GM15510 (cell line): Measurements from ENCODE around the gene SLC17A4.

Experiments used
- POLR2A ChIP-seq: IDR thresholded peaks from 3 replicates; pipeline ENCODE4 v1.6.1; 2011; ENCODE audit warnings: borderline replicate concordance; ENCODE audit not compliant: insufficient read length; ENCODE audit errors: extremely low read depth

Gene SLC17A4

DNA sequence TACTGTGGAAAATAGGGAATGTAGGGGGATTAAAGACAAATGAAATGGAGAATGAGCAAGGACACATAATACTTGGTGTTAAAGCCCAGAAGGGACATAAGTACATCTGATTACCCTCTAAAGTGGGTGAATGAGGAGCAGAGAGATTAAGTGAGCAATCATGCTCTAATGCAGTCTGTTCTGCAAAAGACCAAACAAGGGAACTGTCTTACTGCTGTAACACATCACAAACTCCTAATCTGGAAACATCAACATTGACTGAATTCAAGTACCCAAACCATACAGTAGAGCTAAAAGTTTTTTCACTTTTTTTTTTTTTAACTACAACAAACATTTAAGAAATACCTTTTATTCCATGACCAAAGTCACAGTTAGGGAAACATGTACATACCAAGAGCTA, 19.3 kb upstream of the SLC17A4 start:
- TF ChIP-seq POLR2A: no peak

DNA sequence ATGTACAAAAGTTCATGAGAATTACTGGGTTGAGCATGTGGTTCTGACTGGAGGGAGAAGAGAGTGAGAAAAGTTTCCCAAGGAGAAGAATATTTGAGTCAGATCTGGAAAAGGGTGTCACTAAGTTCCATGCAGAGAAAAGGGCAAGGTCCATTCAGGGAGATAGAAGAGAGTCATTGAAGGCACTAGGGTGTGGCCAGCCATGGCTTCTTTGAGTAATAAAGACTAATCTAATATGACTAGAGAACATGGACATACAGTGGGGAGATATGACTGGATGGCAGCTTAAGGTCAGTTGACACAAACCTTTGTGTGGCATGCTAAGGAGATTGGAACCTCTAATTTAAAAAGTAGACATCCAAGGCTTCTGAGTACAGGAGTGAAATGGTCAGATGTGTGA, 10.7 kb upstream of the SLC17A4 start:
- no peak for TF ChIP-seq POLR2A

DNA sequence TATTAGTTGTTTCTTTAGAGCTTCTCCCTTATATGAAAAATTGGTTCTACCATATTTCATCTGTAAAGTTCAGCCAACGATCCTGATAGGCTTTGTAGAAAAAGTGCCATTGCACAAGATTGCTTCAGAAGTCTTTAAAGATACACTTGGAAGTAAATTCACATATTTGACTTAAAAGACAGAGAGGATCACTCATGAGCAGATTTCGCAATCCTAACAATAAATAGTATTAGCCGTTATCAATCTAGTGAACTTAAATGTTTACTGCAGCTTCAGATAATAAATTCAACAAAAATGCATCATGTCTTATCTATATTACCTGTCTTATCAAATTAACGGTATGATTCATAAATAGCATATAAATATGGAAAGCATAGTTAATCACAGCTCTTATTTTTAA, 8.7 kb upstream of the SLC17A4 start:
- TF ChIP-seq POLR2A: no peak

DNA sequence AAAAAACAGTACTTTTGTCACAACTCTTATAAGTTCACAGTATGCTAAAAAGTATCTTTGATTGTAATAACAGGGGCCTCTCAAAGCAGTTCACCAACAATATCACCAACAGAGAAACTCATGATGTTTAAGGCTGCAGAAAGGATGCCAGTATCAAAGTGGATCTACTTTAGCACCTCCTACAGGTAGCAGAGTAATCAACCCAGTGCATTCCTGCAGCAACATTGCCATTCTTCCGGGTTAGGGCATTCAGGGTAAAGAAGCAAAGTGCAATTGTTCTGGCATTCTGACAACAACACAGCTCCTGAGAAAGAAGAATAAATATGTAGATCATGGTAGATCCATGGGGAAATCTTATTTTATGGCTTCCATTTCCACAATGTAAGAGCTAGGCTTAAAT, 7.6 kb upstream of the SLC17A4 start:
- TF ChIP-seq POLR2A: no peak

DNA sequence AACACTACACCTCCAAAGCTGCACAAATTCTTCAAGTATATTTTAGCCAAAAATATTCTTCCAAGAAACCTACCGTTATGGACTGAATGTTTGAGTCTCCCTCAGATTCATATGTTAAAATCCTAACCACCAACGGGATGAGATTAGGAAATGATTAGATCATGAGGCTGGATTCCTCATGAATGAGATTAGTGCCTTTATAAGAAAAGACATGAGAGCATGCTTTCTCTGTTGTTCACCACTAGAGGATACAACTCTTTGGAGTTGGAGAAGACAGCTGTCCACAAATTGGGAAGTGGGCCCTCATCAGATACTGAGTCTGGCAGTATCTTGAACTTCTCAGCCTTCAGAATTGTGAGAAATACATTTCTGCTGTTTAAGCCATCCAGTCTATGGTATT, 7.1 kb upstream of the SLC17A4 start:
- TF ChIP-seq POLR2A: no peak

DNA sequence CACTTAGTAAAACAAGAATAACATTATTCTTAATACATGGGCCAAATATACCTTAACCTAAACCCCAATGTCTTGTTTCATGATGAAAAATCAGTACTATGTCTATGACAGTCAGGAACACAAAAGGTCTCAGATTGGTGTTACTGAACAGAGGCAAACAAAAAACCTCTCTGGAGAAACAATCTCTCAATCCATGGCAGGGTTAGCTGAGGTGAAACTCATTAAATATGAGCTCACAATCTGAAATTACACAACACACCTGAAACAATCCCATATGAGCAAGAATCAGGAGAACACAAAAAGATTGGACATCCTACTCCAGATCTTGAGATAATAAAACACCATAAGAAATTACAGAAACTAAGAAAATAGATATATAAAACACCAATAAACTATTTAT, 6.5 kb upstream of the SLC17A4 start:
- TF ChIP-seq POLR2A: no peak

DNA sequence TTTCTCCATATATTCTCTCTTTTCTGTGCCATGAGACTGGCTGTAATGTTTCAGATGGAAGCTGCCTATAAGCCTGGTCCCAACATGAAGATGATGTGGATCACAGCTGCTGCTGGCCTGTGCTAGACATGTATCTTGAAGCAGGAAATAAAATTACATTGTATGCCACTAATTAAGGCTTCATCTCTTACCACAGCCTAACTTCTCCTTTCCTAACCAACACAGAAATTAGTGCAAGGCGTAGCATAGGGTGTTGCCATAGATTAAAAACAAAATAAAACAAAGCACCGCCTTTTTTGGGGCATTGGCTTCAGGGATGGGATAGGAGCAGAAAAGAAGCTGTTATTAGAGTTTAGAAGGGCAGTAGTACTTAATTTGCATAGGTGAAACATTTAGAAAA, 4.7 kb upstream of the SLC17A4 start:
- TF ChIP-seq POLR2A: no peak

DNA sequence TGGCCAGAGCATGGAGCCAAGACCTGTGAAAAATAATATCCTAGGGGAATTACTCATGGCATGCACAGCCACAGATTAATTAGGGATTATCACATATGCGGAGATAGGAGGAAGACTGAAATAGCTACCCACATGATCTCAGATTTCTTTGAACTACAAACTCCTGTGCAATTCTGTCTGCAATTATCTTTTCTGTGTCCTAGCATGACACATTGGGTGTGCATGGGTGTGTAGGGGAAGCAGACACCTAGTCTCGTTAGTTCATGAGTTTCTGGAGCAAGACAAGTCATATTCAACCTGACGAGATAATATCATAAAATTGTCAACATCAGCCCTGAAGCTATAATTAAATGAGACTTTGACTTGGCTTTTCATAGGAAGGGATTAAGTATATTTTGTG, 3.6 kb upstream of the SLC17A4 start:
- no peak for TF ChIP-seq POLR2A

DNA sequence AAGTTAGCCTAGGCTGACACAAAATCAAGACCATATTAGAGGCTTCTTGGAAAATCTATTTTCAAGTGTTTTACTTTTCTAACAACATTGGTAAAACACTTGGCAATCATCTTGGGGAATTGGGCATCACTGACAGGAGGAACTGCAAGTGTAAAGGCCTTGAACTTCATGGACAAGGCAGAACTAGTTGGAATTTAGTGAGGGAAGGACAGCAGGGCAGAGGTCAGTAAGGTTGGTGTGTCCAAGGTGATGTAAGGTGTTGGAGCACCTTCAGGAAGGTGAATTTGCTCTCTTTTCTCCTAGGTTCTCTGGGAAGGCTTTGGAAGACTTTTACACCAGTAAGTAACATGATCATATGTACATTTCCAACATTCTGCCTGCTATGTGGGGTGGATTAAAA, 1.5 kb upstream of the SLC17A4 start:
- no peak for TF ChIP-seq POLR2A

DNA sequence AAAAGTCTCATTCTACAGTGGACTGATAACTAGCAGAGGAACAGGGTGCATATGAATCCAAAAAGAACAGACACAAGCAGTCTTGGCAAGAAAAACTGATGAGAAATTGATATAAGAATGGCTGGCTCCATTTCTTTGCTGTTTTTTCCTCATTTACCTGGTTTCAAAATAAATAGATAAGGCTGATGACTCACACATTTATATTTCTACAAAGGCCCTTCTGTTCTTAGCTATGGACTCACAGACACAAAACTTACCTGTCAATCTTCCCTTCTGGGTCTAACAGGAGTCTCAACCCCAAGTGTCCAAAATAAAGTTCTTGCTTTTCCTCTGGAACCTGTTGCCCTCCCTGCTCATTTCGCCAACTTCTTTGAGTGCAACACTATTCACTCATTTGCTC, 941 bp downstream of the SLC17A4 start:
- TF ChIP-seq POLR2A: no peak

DNA sequence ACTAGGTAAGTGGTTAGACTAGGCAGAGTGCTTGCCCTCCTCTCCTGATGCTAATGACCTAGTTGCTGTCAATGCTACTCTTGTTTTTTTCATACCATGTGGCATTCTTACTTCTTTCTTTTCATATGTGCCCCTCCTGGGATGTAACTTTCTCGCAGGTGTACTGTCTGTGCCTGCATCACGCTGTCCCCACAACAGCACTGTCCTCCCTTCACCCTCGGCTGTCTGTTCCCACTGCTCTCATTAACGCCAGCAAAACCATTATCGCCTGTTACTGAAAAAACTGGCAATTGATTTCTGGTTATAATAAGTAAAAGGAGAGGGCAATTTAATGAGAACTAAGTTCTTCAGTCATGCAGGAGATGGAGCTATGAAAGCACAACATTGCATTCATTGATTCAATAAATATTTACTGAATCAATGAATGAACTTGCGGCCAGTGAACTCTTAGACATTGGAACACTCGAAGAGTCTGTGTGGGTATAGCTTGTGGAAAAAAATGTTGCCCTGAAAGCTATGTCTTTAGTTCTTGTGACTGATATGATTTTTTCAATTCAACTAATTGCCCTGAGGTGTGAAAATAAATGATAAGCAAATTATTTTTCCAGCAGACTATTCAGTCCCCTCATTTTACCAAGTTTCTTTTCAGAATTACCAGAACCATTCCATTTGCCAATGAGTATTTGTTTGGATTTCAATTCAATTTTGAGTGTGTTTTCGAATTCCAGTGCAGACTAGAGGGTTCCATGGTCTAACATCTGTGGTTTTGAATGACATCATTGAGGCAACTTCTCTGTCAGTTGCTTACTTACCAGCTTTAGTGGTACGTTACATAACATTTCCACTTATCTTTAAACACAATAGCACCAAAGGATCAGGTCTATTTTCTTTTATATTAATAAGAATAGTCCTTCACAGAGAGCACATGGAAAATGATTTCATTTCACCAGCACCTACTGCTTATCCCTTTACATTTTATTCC, 2.1 kb downstream of the SLC17A4 start:
- no peak for TF ChIP-seq POLR2A

DNA sequence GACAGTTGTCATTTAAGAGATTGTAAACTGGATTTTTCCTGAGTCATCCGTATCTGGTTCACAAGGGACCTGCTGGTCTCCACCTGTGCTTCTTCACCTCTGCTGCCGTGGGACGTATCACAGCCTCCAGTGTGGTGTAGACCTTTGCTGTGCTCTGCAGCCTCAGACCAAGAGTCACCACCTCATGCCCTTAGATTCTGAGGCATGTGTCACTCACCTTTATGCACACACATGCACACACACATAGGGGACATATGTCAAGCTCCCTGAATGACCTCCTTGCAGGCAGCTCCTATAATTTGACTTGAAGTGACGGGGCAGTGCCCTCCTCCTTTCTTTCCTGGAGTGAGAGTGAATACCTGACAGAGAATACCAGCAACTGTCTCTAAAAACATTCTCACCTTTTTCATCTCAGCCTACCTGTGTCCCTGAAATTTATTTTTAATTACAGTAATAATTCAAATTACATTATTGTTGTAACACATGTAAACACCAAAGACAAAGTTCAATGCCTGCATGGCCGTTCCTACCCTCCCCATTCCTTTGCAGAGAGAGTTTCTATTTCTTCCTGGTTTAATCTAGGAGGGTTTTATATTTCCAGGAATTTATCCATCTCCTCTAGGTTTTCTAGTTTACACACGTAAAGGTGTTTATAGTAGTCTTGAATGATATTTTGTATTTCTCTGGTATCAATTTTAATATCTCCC, 3.5 kb downstream of the SLC17A4 start:
- no peak for TF ChIP-seq POLR2A

DNA sequence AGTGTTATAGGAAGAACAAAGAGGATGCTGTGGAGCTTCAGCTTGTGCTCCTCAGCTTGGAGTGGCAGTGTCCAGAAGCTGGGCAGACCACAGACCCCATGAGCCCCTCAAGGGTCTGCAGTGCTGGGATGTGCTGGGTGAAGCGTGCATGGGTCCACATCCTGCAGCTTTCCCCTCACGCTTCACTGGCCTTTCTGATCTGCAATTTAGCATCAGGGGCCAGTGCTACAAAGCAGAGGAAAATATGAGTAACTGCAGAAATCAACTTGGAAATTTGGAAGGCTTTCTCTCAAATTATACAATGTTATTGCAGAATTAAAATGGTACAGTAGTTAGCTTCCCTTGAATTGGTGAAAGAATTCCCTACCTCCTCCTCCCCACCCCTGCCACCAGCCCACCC, 10.1 kb downstream of the SLC17A4 start:
- TF ChIP-seq POLR2A: no peak

DNA sequence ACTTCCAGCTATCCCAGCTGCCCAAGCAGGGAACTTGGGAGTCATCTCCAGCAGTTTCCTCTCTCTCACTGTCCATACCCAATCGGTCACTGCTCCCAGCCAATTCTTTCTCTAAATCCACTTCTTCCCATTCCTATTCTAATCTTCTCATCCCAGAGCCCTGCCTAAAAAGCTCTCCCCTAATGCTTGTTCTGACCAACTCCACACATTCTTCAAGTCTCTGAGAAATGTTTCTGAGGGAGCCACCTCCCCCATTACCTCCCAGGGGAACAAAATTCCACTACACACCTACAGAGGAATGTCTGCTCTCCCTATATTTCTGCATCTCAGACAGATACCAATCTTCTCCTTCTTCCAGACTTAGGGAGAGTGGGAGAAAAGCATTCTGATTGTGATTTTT, 14.0 kb downstream of the SLC17A4 start:
- TF ChIP-seq POLR2A: no peak

DNA sequence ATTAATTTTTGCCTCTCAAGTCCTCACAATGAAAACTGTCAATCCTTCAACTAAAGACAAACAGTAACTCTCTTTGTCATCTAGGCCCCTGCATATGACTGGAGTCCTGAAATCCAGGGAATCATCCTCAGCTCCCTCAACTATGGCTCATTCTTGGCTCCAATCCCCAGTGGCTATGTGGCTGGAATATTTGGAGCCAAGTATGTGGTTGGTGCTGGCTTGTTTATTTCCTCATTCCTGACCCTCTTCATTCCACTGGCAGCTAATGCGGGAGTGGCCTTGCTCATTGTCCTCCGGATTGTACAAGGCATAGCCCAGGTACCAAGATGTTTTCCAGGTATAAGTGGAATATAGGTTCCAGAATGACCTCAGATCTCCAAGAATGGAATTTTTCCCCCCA, 15.4 kb downstream of the SLC17A4 start:
- TF ChIP-seq POLR2A: no peak
